Dedifferentiated amniotic fluid mesenchymal stem cell (primary cell): ENCODE data around the gene DUSP3.

Source experiments
- DNase-seq: peaks from one replicate; pipeline ENCODE4 v3.0.0-alpha.2; 2016; ENCODE audit errors: extremely low spot score

DUSP3 gene

DNA sequence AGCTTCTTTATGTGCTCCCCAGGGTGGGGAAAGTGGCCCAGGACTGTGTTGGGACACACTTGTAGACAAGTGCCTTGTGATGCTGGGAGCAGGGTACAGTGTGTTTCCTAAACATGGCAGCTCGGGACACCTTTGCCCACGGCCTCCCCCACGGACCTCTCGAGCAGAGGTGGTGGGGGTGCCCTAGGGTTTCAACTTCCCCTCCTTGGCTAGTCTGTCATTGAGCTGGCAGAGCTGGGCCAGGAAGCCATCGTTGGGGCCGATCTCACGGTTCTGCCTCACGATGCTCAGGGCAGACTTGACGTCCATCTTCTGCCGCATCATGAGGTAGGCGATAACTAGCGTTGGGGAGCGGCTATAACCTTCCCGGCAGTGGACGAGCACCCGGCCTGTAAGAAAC lies 9.4 kb downstream of the DUSP3 start:
- no peak for DNase-seq

- DNase-seq, result no peak
Observed at GRCh38 chr17:43768943-43769342, 9.8 kb downstream of the DUSP3 start.

DNA sequence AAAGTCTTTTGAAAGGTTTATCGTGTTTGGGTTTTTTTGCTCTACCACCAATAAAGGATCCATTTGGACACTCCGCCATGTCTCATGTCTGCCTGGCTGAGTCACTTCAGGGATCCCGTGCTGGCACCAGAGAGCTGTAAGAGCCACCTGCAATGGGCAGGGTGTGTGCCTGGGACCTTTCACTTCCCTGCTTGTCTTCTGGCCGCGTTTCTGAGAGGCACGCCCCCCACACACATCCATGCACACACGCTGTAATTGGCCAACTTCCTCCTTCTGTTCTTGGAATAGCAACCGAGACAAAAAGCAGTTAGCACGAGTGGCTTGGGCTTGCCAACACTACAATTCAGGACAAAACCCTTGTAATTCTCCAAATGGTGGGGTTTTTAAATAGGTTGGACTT lies 10.4 kb downstream of the DUSP3 start:
- DNase-seq, result no peak

GRCh38 chr17:43767713-43768059 lies 11.1 kb downstream of the DUSP3 start:
- no peak for DNase-seq

DNA sequence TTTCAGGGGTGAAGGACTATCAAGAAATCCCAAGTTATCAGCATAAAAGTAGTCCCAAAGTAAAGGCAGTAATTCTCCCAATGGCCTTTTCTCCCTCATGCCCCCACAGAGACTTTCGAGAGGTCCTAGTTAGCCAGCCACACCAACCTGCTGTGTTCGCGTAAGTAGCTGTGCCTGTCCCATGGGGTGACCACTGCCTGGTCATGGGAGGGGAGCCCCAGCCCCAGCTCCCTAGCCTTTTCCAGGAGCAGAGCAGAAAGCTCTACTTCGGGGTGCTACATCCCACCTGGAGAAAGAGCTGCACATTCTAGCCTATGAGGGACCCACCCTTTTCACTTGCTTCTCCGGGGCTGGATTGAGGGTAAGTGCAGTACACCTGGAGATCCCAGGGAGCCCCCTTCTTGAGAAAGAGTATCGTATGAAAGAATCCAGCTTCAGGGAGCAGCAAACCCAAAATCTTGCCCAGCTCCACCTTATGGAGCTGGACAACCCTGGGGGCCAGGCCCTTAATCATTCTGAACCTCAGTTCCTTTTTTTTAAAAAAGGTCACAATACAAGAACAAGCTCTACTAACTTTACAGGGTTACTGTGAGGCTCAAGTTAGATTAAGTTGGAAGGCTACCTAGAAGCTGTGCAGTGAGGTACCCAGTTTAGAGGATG lies 11.6 kb downstream of the DUSP3 start:
- DNase-seq, result no peak

DNA sequence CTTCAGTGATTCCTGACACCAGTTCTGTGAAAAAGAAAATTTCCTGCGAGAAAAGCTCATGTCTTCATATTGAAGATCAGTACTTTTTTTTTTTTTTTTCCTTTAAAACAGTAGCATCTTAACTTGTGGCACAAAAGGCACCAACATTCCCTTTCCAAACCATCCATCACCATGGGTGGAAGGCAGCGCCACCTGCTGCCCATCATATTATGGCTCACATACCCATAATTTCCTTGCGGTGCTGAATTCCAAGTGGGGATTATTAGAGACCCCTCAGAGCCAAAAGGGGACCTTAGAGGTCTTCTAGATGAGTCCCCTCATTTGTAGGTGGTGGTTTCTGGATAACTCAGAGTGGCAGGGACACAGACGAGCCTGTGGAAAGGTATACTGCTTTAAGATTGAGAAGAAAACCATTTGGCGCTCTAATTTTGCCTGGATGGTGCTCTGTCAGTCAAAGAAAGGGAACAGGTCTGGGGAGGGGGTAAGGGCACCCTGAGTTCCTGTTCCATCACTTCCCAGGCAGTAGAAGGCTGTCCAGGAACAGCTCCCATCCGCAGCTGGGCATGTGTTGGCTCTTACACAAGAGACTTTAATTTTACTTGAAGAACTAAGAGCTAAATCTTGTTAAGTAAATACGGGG lies 12.2 kb downstream of the DUSP3 start:
- DNase-seq, result peak; percentile 30

- peak; percentile 87 for DNase-seq
Observed at GRCh38 chr17:43760254-43760852, 18.4 kb downstream of the DUSP3 start.

DNA sequence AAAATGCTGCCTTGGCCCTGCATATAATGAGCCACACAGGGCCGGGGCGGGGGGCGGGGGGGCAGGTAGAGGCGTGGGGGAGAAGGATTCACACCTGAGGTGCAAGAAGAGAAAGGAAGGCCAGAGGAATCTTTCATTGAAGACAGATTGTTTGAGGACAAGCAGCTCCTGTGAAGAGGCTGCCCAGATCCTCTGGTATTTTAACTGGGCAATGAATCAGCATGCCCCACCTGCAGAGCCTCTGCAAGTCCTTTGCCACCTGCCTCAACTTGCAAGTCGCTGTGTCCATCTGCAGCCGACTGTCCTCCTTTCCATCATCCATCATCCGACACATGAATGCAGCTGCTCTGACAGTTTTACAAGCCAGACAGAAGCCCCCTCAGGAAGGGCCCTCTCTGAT lies 18.9 kb downstream of the DUSP3 start:
- DNase-seq, result no peak

DNA sequence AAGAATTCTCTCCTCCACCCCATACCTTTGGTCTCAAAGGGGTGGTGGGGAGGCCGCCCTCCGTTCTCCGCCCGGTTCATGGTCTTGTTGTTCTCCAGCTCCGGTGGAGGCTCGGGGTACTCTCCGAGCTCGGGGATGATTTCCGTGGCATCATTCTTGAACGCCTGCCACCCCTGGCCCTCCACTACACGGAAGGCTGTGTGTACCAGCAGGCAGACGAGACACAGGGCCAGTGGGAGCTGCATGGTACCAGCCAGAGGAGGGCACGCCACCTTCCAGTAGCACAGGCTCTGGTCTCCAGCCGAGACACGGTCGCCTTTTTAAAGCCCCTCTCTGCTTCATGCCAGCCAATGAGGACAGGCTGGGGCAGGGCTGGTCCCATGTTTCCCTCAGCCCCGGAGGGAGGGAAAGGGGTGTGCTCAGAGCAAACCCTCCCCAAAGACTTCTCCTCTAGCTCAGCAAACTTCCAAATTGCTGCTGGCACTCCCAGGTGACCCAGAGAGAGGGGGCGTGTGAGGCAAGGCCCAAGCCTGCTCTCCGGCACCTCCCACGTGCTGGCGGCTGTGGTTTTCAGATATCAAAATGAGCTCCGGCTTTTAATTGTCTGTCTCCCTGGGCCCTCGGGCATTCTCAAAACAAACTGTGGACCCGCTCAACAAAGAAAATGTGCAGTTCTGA lies 20.1 kb downstream of the DUSP3 start, which contains the start of gene SOST:
Gene SOST, minus strand, starts transcription at position 295 of the 678 bp plus-strand sequence. Its CDS starts 50 bp downstream, at position 245.
- no peak for DNase-seq

- no peak for DNase-seq
Observed at GRCh38 chr17:43758086-43758485, 20.7 kb downstream of the DUSP3 start.

- DNase-seq, result no peak
Observed at GRCh38 chr17:43757171-43757660, 21.6 kb downstream of the DUSP3 start.

- no peak for DNase-seq
Observed at GRCh38 chr17:43756201-43756600, 22.6 kb downstream of the DUSP3 start.

DNA sequence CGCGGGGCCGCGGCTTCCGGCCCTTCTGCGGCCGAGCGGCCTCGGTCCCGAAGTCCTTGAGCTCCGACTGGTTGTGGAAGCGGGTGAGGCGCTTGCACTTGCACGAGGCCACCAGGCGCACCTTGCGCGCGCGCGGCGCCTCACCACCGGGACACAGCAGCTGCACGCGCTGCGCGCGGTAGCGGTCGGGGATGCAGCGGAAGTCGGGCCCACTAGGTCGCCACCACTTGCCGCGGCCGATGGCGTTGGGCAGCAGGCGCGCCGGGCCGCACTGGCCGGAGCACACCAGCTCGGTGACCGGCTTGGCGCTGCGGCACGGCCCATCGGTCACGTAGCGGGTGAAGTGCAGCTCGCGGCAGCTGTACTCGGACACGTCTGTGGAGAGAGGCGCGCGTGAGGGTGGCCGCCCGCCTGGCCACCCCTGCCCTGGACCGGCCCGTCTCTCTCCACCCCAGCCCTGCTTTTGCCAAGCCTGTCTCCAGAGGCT lies 23.3 kb downstream of the DUSP3 start:
- DNase-seq, result no peak

DNA sequence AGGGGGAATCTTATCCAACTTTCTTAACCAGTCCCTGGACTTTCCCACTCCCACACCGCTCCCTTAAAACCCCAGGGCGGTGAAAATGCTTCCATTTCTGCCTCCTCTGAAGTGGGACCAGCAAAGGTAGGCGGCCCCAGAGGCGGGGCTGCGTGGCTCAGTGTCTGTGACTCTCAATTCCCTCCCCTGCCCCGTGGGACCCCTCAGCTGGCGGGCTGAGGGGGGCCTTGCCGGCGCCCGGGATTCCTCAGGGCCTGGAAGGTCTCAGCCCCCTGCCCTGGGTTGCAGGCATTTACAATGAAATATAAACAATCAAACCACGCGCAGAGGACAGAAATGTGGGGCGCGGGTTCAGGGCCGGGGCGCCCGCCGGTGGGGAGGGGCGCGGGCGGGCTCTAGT lies 23.8 kb downstream of the DUSP3 start:
- DNase-seq, result no peak

DNA sequence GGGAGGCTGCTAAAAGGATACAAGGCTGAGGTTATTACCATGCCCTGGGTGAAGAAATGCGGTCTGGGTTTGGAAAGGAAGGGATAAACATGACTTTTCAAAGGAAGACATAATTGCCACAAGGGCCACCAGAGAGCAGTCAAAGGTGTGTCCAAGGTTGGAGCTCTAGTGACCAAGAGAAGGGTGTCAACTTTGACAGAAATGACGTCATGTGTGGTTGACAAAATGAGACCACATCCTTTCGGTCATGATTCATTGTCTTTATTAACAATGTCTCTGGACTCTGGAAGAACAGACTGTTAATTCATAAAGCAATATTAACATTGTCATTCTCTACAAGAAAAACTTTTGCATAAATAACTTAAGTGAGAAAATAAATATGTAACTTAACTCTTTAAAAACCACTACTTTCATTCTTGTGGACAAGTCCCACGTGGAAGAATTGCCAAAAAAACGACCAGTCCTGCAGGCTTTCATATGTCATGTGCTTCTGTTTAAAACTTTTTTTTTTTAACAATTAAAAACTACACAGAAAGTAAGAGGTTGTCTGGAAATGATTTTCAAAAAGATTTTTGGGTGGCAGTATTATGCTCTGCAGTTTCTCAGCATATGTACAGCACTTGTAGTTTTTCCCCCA lies 25.2 kb downstream of the DUSP3 start:
- no peak for DNase-seq

DNA sequence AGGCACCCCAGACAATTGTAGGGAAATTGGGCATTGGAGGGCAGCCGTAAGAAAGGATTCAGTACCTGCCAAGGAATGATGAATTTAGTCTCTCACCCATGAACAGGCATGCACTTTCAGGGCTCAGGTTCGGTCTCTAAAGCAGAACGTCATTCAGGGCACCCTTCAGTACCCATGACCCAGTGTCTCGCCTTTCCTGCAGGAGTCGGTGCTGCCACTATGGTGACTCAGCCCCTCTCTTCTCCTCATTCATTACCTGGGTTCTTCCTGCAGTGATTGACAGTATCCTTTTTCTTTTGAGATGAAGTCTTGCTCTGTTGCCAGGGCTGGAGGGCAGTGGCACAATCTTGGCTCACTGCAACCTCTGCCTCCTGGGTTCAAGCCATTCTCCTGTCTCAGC lies 28.6 kb downstream of the DUSP3 start:
- DNase-seq, result no peak

GRCh38 chr17:43745541-43745940 lies 33.2 kb downstream of the DUSP3 start:
- no peak for DNase-seq

- DNase-seq, result no peak
Observed at GRCh38 chr17:43741636-43742035, 37.1 kb downstream of the DUSP3 start.

DNA sequence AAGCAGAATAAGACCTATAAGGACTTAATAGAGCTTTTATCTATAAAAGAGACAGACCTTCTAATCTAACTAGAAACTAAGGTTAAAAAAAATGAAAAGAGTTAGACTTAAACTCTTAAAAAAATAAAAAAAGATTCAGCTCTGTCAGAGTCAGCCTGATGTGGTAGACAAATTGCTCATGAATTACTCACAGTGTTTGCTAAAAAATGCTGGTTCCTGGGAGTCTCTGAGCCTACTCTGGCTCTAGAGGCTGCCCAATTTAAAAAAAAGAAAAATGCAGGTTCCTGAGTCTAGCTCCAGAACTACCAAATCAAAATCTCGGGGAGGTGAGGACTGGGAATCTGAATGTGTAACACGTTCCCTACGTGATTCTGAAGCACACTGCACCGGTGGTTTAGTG lies 38.2 kb downstream of the DUSP3 start:
- DNase-seq, result no peak

DNA sequence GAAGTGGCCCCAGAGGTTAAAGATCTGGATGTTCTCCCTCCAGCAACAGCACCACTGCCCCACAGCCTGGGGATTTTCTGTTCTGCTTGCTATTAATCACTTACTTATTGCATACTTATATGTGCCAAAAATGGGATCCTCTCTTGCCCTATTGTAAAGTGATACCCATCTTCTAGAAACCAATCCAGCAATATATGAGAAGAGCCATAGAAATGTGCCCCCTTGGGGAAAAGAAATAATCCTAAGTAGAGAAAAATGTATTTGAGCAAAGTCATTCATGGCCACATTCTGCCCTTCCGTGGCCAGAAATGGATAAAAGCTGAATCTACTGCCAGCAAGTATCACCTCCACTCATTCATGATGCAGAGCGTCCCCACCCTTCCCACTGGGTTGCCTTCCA lies 41.1 kb downstream of the DUSP3 start:
- no peak for DNase-seq

- DNase-seq, result no peak
Observed at GRCh38 chr17:43736389-43736788, 42.4 kb downstream of the DUSP3 start.

DNA sequence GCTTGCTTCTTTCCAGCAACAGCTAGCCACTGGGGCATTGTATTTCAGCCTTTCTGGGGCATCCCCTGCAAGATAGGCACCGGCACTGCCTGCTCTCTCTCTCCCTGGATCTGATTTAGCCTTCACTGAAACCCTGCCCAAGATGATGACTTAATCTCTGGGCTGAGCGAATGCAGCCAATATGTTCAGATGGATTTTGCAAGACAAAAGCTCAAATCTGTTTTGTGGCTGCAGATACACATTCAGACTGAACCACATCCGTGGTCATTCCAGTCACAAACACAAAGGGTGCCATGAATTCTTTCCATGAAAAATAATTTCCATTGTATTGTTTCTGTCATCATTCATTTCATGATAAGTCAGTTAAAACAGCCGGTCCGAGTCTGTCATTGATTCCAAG lies 44.4 kb downstream of the DUSP3 start:
- DNase-seq, result peak; percentile 67
